Suprapubic skin (tissue), 4 donors: ENCODE data around the gene NOC4L.

ENCODE experiments used
- EP300 ChIP-seq: sonication (generic); formaldehyde crosslinking; IDR thresholded peaks from one replicate; pipeline ENCODE4 v1.6.1; 2017; ENCODE audit warnings: antibody characterized with exemption
- POLR2AphosphoS5 ChIP-seq, 3 donors: sonication (generic); formaldehyde crosslinking; IDR thresholded peaks; one replicate each; pipeline ENCODE4 v1.6.1; 2017; ENCODE audit warnings: antibody characterized with exemption in 3 of 3

DNA sequence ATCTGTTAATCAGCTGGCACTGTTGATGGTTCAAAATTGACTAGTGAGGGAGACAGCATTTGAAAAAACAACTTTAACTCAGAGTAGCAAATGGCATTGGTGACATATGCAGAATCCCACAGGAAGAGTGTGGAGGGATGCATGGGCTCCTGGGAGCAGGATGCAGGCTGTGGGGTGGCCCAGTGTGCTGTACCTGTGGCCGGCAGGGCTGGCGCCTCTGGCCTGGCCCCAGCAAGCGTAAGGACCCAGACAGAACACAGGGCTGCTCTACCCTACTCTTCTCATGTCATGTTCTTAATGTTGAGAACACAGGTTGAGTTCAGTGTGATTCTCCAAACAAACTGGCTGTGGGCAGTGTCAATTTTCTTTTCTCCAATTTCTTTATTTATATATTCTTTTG lies 33.6 kb upstream of the NOC4L start:
- TF ChIP-seq EP300, result no peak
- TF ChIP-seq POLR2AphosphoS5 (IDR thresholded peaks at IDR 0.05), result no peak
